ENCODE measurements around the gene CCDC60.

DNA sequence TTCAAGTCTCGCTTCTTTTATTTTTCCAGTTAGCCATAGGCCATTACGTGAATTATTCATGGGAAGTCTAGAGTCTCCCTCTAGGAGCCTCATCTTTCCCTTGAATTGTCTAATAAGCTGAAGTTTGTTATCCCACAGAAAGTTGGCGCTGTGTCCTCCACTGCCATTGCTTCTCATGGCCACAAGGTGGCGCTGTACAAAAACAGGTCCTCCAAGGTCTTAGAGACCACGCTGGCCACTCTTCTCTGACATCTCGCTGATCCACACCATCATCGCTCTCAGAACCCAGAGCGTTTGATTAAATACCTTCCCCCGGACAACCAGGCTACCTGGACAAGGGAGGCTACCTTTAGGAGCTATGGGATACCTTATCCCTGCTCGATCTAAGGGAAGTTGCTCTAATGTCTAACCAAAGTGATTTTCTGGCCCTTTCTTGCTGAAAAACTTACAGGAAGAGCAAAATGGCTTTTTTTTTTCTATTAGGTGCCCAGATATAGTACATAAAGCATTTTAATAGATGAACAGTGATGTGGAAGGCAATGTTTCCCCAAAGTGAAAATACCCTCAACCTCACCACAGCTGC is 110.0 kb downstream of the CCDC60 start:
- no peak for TF ChIP-seq POLR2A (IDR thresholded peaks at IDR 0.05)
- TF ChIP-seq, protein P1, sequence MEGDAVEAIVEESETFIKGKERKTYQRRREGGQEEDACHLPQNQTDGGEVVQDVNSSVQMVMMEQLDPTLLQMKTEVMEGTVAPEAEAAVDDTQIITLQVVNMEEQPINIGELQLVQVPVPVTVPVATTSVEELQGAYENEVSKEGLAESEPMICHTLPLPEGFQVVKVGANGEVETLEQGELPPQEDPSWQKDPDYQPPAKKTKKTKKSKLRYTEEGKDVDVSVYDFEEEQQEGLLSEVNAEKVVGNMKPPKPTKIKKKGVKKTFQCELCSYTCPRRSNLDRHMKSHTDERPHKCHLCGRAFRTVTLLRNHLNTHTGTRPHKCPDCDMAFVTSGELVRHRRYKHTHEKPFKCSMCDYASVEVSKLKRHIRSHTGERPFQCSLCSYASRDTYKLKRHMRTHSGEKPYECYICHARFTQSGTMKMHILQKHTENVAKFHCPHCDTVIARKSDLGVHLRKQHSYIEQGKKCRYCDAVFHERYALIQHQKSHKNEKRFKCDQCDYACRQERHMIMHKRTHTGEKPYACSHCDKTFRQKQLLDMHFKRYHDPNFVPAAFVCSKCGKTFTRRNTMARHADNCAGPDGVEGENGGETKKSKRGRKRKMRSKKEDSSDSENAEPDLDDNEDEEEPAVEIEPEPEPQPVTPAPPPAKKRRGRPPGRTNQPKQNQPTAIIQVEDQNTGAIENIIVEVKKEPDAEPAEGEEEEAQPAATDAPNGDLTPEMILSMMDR (IDR thresholded peaks at IDR 0.05): peak in 2 of 3 donors; percentile 61 to 66

Data from breast epithelium (tissue), 3 donors.